WERI-Rb-1 (cell line): ENCODE results near the gene GNAT1.

Experiments used
- DNase-seq: peaks from one replicate; pipeline ENCODE4 v3.0.0-alpha.2; 2020
- H3K27ac ChIP-seq: fragments of 250-450 bp; sonication (Bioruptor Pico); 2 replicates; pipeline ENCODE4 v1.5.1; 2020; ENCODE audit warnings: mild to moderate bottlenecking, moderate library complexity
- H3K27me3 ChIP-seq: fragments of 250-450 bp; sonication (Bioruptor Pico); 2 replicates; pipeline ENCODE4 v1.5.1; 2021; ENCODE audit warnings: mild to moderate bottlenecking, low read depth, moderate library complexity; ENCODE audit not compliant: insufficient read depth, severe bottlenecking
- H3K36me3 ChIP-seq: fragments of 250-450 bp; sonication (Bioruptor Pico); 2 replicates; pipeline ENCODE4 v1.5.1; 2020; ENCODE audit warnings: mild to moderate bottlenecking, moderate library complexity
- H3K4me3 ChIP-seq: 2 replicates; pipeline ENCODE4 v1.5.1; 2011; ENCODE audit warnings: low read depth, mild to moderate bottlenecking, control low read depth, low read length
- H3K9me3 ChIP-seq: fragments of 250-450 bp; sonication (Bioruptor Pico); 2 replicates; pipeline ENCODE4 v1.5.1; 2021; ENCODE audit warnings: mild to moderate bottlenecking, moderate library complexity; ENCODE audit not compliant: severe bottlenecking
- TF ChIP-seq, protein P1 (sequence below): IDR thresholded peaks from 2 replicates; pipeline ENCODE4 v1.5.1; 2011; ENCODE audit warnings: low read depth, mild to moderate bottlenecking, control low read depth, inconsistent platforms, low read length

GNAT1 gene

DNA sequence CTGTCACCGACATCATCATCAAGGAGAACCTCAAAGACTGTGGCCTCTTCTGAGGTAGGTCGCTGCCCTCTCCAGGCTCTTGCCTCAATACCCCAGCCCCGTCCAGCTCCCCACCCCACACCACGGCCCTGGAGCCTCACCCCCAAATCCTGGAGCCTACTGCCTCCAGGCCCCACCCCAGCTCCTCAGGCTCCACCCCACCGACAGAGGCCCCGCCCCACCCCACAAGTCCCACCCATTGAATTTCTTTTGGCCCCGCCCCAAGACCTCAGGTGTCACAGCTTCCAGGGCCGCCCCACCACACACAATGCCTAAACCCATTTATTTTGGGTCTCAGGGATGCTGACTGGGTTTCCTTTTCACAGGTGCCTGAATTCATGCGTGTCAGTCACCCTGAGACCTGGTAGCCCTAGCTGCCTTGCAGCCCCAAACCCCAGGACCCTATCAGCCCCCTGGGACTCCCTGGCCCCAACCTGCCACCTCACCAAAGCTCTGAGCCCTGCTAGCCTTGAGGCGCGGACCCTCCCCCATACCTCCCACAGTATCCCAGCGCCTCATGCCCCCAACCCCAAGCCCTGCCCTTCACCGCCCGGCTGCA is 3.6 kb downstream of the GNAT1 start:
- H3K9me3 ChIP-seq, result no peaks in the 10 kb centered on the region
- TF ChIP-seq, protein P1, sequence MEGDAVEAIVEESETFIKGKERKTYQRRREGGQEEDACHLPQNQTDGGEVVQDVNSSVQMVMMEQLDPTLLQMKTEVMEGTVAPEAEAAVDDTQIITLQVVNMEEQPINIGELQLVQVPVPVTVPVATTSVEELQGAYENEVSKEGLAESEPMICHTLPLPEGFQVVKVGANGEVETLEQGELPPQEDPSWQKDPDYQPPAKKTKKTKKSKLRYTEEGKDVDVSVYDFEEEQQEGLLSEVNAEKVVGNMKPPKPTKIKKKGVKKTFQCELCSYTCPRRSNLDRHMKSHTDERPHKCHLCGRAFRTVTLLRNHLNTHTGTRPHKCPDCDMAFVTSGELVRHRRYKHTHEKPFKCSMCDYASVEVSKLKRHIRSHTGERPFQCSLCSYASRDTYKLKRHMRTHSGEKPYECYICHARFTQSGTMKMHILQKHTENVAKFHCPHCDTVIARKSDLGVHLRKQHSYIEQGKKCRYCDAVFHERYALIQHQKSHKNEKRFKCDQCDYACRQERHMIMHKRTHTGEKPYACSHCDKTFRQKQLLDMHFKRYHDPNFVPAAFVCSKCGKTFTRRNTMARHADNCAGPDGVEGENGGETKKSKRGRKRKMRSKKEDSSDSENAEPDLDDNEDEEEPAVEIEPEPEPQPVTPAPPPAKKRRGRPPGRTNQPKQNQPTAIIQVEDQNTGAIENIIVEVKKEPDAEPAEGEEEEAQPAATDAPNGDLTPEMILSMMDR, result no peak
- H3K4me3 ChIP-seq, result no peak overlapping the region
- H3K36me3 ChIP-seq, result no peaks in the 10 kb centered on the region
- peak; percentile 15 for DNase-seq
- no peaks in the 10 kb centered on the region for H3K27me3 ChIP-seq
- peak overlapping the region; percentile 9; the same call in 1 of the 2 replicates for H3K27ac ChIP-seq

DNA sequence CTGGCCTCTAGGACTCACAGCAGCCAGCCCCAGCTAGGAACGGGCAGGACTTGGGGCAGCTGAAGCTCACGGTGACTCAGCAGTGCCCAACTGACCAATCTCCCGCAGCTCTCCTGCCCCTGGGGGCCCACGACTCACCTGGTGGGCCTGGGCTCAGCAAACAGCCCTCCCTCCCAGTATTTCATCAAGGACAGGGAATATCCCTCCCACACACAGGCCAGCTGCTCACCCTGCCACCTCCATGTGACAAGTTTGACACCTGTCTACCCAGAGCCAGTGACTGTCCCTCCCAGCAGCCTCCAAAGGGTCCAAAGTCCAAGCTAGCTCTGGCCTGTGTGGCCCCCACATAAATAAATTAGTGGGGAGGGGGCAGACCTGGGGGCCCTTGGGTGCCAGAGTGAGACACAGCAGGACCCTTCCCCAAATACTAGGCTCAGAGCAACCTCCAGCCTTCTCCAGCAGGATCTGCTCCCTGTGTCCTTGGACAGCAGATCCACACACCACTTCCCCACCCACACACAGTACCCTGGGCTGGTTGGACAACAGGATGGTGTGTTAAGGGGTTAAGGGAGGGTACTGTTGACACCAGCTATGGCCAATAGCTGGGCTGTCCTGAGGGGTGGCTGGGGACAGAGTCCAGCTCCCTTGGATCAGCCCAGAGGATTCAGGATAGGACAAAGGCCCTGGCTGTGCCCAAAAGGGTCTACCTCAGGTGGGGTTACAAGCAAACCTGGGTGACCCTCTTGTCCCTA is 4.3 kb downstream of the GNAT1 start:
- H3K4me3 ChIP-seq, result no peak overlapping the region
- H3K27ac ChIP-seq, result peak overlapping the region; percentile 9
- H3K36me3 ChIP-seq, result no peaks in the 10 kb centered on the region
- no peaks in the 10 kb centered on the region for H3K9me3 ChIP-seq
- H3K27me3 ChIP-seq, result no peaks in the 10 kb centered on the region
- DNase-seq, result no peak
- TF ChIP-seq, protein P1, result no peak

DNA sequence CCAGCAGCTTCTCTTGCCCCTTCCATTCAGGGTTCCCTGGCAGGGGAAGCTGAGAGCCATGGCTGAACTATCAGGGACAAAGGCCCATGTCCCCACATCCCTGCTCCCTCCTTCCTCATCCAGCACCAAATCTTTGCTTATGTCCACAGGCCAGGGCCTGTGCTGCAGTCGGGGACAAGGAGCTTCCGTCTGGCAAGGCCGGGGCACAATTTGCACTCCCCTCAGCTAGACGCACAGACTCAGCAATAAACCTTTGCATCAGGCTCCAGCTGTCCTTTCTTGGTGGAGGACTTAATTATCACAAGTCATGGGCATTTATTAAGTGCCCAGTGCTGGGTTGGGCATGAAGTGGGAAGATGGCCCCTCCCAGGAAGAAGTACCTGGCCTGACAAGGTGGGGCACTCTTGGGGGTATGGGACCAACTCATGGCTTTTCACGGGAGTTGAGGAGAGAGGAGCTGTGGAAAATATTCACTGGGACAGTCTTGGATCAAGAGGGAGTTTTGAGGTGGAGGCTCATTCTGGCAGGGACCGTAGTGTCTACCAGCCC is 4.9 kb downstream of the GNAT1 start:
- DNase-seq, result no peak
- no peaks in the 10 kb centered on the region for H3K27me3 ChIP-seq
- no peak overlapping the region for H3K4me3 ChIP-seq
- H3K27ac ChIP-seq, result no peak overlapping the region; the same call in 1 of the 2 replicates
- H3K9me3 ChIP-seq, result no peaks in the 10 kb centered on the region
- H3K36me3 ChIP-seq, result no peaks in the 10 kb centered on the region
- TF ChIP-seq, protein P1, result no peak

DNA sequence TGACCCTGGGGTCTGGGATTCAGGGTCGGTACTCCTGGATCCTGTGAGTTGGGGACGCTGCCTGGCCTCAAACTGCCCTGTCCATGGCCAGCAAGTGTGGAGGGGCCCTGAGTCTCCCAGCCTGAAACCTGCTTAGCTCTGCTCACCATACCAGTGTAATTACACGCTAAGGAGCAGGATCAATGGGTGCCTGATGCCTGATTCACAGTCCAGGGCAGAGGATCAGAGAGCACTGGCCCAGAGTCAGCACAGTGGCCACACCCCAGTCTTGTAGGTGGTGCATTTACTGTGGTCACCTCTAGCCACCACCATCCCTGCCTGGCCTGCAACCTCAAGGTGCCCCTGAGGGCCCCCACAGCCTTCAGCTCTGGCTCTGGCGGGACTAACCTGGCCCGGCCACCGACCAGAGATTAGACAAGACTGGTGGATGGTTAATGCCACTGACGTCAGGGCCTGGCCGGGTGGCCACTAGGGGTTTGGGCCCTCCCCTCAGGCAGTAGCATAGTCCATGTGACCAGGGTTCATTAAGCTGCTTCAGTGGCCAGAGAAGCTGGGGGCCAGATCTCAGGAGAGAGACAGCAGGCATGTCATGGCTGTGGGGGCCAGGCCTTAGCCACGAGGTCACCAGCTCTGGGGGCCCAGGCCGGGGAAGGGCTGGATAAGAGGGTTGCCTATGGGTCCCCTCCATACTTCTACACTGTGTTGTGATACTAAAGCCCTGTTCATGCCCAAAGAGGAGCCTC is 10.3 kb downstream of the GNAT1 start:
- peak; percentile 93 for DNase-seq

DNA sequence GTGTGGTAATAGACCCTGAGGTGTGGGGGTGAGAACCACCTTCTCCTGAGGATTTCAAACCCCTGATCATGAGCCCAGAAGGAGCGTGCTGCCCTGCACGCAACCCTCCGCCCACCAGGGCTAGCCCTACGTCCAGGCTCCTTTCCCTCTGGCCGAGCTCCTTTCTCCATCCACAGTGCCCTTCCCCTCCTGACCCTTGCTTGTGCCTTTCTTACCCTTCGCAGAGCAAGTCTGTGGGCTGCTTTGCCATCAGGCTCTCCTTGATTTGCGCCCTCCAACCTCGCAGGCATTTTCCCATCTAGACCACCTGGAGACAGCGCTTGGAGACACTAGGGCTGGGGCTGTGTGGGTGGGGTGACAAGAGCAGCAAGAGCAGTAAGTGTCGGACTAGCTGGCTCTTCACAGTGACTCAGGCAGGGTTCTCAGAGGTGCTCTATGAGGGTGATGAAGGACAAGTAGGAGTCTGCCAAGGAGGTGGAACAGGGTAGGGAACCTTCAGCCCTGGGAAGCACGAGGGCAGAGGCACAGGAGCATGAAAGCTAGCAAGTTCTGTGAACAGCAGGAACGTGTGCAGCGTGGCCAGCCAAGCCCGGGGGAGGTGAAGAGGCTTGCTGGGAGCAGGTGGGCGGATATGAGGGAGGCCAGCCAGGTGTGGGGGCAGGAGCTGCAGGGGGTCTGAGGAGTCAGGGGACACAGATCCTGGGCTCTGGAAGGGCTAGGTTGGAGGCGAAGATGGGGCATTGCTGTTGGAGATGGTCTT is 11.1 kb downstream of the GNAT1 start:
- H3K27me3 ChIP-seq, result no peaks in the 10 kb centered on the region
- H3K4me3 ChIP-seq, result no peak overlapping the region
- TF ChIP-seq, protein P1, result no peak
- peak overlapping the region; percentile 83 for H3K27ac ChIP-seq
- H3K9me3 ChIP-seq, result no peaks in the 10 kb centered on the region
- no peaks in the 10 kb centered on the region; the same call in 1 of the 2 replicates for H3K36me3 ChIP-seq
- DNase-seq, result peak; percentile 19

More for the DNA sequence above, 10.3 kb downstream of the GNAT1 start:
- H3K27me3 ChIP-seq, result no peaks in the 10 kb centered on the region
- peak overlapping the region; percentile 83 for H3K27ac ChIP-seq
- no peaks in the 10 kb centered on the region for H3K9me3 ChIP-seq
- TF ChIP-seq, protein P1, result peak; percentile 13; the same call in 1 of the 2 replicates
- no peak overlapping the region for H3K4me3 ChIP-seq
- H3K36me3 ChIP-seq, result no peaks in the 10 kb centered on the region
